Thoracic aorta (tissue), 2 donors: ENCODE measurements around the gene ZNF25. TPM values are rescaled to one million over a fixed set of nuclear protein-coding genes. Genes with fewer than 3 reads are reported as not detected.

Experiments
- ATAC-seq: fragments of 150-250 bp; one replicate; pipeline ENCODE4 v1.8.0; 2017; ENCODE audit warnings: low read depth; ENCODE audit not compliant: insufficient number of reproducible peaks, low FRiP score
- DNase-seq: peaks from one replicate; pipeline ENCODE4 v3.0.0-alpha.2; 2020; ENCODE audit warnings: low spot score
- H3K27ac ChIP-seq, 2 donors: fragments of 200-600 bp; sonication (generic); 1 replicate in 1 of 2; 2 replicates in 1 of 2; pipeline ENCODE4 v1.5.1; 2016; ENCODE audit warnings: mild to moderate bottlenecking in 2 of 2, moderate library complexity in 2 of 2
- H3K27me3 ChIP-seq: fragments of 200-600 bp; sonication (generic); replicated peaks from 2 replicates; pipeline ENCODE4 v1.6.0; 2016; ENCODE audit warnings: mild to moderate bottlenecking; ENCODE audit not compliant: insufficient read depth
- H3K36me3 ChIP-seq: fragments of 200-600 bp; sonication (generic); one replicate; pipeline ENCODE4 v1.5.1; 2016
- H3K4me1 ChIP-seq, 2 donors: fragments of 200-600 bp; sonication (generic); 1 replicate in 1 of 2; 2 replicates in 1 of 2; pipeline versions ENCODE4 v1.5.1 to v1.6.0; 2016; ENCODE audit warnings: low read depth in 2 of 2, mild to moderate bottlenecking in 1 of 2; ENCODE audit not compliant: control insufficient read depth in 1 of 2
- H3K4me3 ChIP-seq: fragments of 200-600 bp; sonication (generic); 2 replicates; pipeline ENCODE4 v1.5.1; 2016; ENCODE audit warnings: mild to moderate bottlenecking
- H3K9me3 ChIP-seq: fragments of 200-600 bp; sonication (generic); 2 replicates; pipeline ENCODE4 v1.5.1; 2016
- CTCF ChIP-seq: fragments of 200-600 bp; sonication (generic); IDR thresholded peaks from one replicate; pipeline ENCODE4 v1.5.1; 2019; ENCODE audit warnings: antibody characterized with exemption
- total RNA-seq, 2 donors: library from RNA; depleted of rRNA; stranded (reverse); fragments of >200 nt; gene quantifications; one replicate each; pipeline versions ENCODE4 v1.1.0 to v1.2.3, GENCODE V29; 2016

Gene ZNF25
- total RNA-seq, 2 donors from 2014 or later = 22.9 TPM

- no peak for TF ChIP-seq CTCF
Observed at GRCh38 chr10:37965006-37965405, 11.4 kb downstream of the ZNF25 start.

GRCh38 chr10:37960591-37961137 is 15.8 kb downstream of the ZNF25 start:
- Histone ChIP-seq H3K27ac (no peak overlapping the region), H3K4me3 (no peak overlapping the region), H3K36me3 (peaks cover 24% of the 10 kb centered on the region), H3K4me1 (no peaks in the 10 kb centered on the region), H3K9me3 (no peaks in the 10 kb centered on the region), H3K27me3 (no peaks in the 10 kb centered on the region)
- no peak for ATAC-seq
- no peak for TF ChIP-seq CTCF
- no peak for DNase-seq

More at GRCh38 chr10:37965006-37965405, 11.4 kb downstream of the ZNF25 start:
- Histone ChIP-seq H3K4me1 (no peaks in the 10 kb centered on the region), H3K9me3 (no peaks in the 10 kb centered on the region), H3K4me3 (no peak overlapping the region), H3K27me3 (no peaks in the 10 kb centered on the region), H3K36me3 (peaks cover 17% of the 10 kb centered on the region), H3K27ac (no peak overlapping the region)
- ATAC-seq (no peak), DNase-seq (no peak)

GRCh38 chr10:37957841-37958240 is 18.6 kb downstream of the ZNF25 start:
- Histone ChIP-seq H3K4me1 (no peaks in the 10 kb centered on the region), H3K4me3 (no peak overlapping the region), H3K27me3 (no peaks in the 10 kb centered on the region), H3K36me3 (peaks cover 44% of the 10 kb centered on the region), H3K27ac (no peak overlapping the region), H3K9me3 (no peaks in the 10 kb centered on the region)
- DNase-seq (no peak), ATAC-seq (no peak)
- TF ChIP-seq CTCF = no peak

- no peak overlapping the region for H3K4me3 ChIP-seq
- DNase-seq = no peak
- no peak overlapping the region for H3K27ac ChIP-seq
- H3K36me3 ChIP-seq = peaks cover 52% of the 10 kb centered on the region
- no peaks in the 10 kb centered on the region for H3K9me3 ChIP-seq
- no peak for TF ChIP-seq CTCF
- ATAC-seq = no peak
- H3K4me1 ChIP-seq = no peaks in the 10 kb centered on the region
- H3K27me3 ChIP-seq = no peaks in the 10 kb centered on the region
Observed at GRCh38 chr10:37952926-37953325, 23.5 kb downstream of the ZNF25 start.

GRCh38 chr10:37952043-37952755 is 24.2 kb downstream of the ZNF25 start:
- Histone ChIP-seq H3K36me3 (peaks cover 52% of the 10 kb centered on the region), H3K4me1 (no peaks in the 10 kb centered on the region)

More at GRCh38 chr10:37952043-37952755, 24.2 kb downstream of the ZNF25 start:
- Histone ChIP-seq H3K27me3 (no peaks in the 10 kb centered on the region), H3K4me3 (no peak overlapping the region), H3K9me3 (no peaks in the 10 kb centered on the region), H3K27ac (no peak overlapping the region)
- DNase-seq (no peak), ATAC-seq (no peak)
- TF ChIP-seq CTCF = no peak
